Measurements from ENCODE around the gene MAPK8IP1.

MAPK8IP1 gene

DNA sequence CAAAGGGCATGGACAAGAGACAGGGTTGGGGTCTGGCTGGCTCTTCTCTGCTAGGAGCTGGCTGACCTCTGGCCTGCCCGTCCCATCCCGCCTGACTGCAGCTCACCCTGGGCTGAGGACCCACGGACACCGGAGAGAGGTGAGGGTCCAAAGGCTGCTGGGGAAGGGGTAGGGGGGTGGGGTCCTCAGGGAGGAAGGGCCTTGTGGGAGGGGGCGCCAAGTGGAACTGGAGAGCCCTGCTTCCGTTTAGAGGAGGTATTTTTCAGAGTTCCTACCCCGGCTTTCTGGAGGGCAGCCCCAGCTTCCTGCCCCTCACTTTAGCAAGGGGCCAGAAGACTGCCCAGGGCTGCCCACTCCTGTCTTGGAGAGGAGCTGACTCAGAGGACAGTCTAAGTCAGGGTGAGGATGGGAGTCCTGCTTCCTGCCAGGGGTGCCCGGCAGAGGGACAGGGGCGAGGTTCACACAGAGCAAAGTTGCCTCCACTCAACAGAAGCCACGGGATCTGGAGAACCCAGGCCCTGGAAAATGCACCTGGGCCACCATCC, 44.1 kb downstream of the MAPK8IP1 start:
- H3K9me3 ChIP-seq (ENCODE audit: control insufficient read depth, insufficient read depth, low read depth, low read length), result no peaks in the 10 kb centered on the region
- H3K36me3 ChIP-seq (ENCODE audit: control insufficient read depth, insufficient read depth, low read length), result peaks cover 59% of the 10 kb centered on the region
- no peak overlapping the region for H3K9ac ChIP-seq (ENCODE audit: low read length)
- no peaks in the 10 kb centered on the region for H3K4me1 ChIP-seq (ENCODE audit: control insufficient read depth, insufficient read depth, low read length)
- peaks cover 3% of the 10 kb centered on the region; the same call in 1 of the 2 replicates for H3K27me3 ChIP-seq (ENCODE audit: control insufficient read depth, insufficient read depth, low read length)
- H3K4me3 ChIP-seq (ENCODE audit: low read depth, low read length), result no peak overlapping the region
- no peak overlapping the region for H3K27ac ChIP-seq (ENCODE audit: low read depth, low read length)

DNA sequence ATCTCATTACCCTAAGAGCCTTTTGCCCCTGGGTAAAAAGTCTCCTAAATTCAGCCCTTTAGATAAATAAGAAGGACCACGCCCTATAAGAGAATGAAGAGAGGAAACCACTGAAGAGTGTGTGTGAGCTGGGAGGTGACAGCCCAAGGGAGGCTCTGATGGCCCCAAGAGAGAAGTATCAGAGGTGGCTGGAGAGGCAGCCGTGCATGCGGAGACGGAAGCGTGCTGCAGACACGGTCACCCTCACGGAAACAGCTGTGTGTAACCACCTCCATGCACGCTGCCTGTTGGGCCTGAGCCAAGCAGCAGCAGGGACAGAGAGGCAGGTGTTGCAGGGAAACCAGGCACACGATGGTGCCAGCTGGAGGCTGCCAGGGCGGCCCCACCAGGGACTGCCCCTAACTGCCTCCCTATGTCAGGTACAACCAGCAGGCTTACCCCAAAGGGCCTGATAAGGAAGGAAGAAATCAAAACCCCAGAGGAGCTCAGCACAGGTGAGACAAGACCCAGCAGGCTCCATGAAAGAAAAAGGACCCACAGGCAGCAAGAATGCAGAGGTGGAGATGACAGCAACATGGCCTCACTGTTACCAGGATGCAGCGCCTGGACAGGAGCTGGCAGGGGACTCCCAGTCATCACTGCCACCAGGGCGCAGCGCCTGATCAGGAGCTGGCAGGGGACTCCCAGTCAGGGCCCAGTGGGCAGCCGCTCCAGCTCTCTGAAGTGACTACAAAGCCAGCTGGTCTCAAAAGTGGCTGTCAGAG, 44.8 kb downstream of the MAPK8IP1 start:
- no peak overlapping the region for H3K4me3 ChIP-seq (ENCODE audit: low read depth, low read length)
- H3K27me3 ChIP-seq (ENCODE audit: control insufficient read depth, insufficient read depth, low read length), result no peaks in the 10 kb centered on the region
- H3K27ac ChIP-seq (ENCODE audit: low read depth, low read length), result no peak overlapping the region
- H3K4me1 ChIP-seq (ENCODE audit: control insufficient read depth, insufficient read depth, low read length), result no peaks in the 10 kb centered on the region
- peaks cover 66% of the 10 kb centered on the region for H3K36me3 ChIP-seq (ENCODE audit: control insufficient read depth, insufficient read depth, low read length)
- no peaks in the 10 kb centered on the region for H3K9me3 ChIP-seq (ENCODE audit: control insufficient read depth, insufficient read depth, low read depth, low read length)
- H3K9ac ChIP-seq (ENCODE audit: low read length), result no peak overlapping the region

DNA sequence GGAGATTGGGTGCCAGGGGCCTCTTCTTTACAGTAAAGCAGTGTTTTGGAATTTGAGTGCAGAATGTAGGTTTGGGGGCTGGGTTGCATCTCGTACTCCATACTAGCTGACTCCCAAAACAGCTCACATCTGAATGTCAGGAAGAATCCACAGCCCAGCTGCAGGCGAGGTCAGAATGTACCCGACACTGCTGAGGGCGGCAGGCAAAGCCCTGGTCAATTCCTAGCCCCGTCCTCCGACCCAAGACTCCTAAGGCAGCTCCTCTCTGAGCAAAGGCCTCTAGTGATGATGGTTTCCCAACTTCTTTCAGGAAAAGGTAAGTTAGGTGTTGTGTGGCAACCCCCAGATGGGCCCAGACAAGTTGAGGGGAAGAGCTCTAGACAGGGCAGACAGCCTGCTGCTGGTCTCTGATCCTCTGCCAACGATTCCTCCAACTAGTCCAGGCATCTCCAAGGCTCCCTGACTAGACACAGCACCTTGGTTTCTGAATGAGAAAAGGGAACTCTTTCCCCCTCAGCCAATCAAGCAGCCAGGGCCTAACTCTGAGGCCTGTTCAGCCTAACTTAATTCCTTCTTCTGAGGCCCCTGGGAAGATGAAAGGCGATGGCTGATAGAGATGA, 45.6 kb downstream of the MAPK8IP1 start:
- Histone ChIP-seq H3K9ac (ENCODE audit: low read length) (no peak overlapping the region), H3K4me1 (ENCODE audit: control insufficient read depth, insufficient read depth, low read length) (no peaks in the 10 kb centered on the region), H3K4me3 (ENCODE audit: low read depth, low read length) (no peak overlapping the region), H3K27ac (ENCODE audit: low read depth, low read length) (no peak overlapping the region), H3K9me3 (ENCODE audit: control insufficient read depth, insufficient read depth, low read depth, low read length) (no peaks in the 10 kb centered on the region), H3K36me3 (ENCODE audit: control insufficient read depth, insufficient read depth, low read length) (peaks cover 69% of the 10 kb centered on the region), H3K27me3 (ENCODE audit: control insufficient read depth, insufficient read depth, low read length) (no peaks in the 10 kb centered on the region)

DNA sequence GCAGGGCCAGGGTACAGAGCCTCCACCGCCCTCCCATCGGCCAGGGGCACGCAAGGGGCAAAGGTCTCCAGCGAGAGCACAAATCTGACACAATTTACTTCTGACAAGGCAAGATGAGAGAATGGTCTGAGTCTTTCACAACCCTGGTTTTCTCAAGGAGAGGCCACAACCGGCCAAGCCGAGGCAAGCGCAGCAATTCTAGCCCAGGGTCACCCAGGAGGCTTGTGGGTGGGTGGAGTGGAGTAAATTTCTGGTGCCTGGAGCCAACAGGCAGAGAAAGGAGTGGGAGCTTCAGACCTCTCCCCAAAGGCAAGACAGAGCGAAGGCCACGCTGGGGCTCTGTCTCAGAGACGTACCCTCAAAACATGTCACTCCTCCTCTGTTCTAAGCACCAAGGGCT, 46.3 kb downstream of the MAPK8IP1 start:
- Histone ChIP-seq H3K36me3 (ENCODE audit: control insufficient read depth, insufficient read depth, low read length) (peaks cover 68% of the 10 kb centered on the region), H3K9me3 (ENCODE audit: control insufficient read depth, insufficient read depth, low read depth, low read length) (no peaks in the 10 kb centered on the region), H3K27ac (ENCODE audit: low read depth, low read length) (no peak overlapping the region), H3K27me3 (ENCODE audit: control insufficient read depth, insufficient read depth, low read length) (no peaks in the 10 kb centered on the region), H3K4me3 (ENCODE audit: low read depth, low read length) (no peak overlapping the region), H3K4me1 (ENCODE audit: control insufficient read depth, insufficient read depth, low read length) (no peaks in the 10 kb centered on the region), H3K9ac (ENCODE audit: low read length) (no peak overlapping the region)

DNA sequence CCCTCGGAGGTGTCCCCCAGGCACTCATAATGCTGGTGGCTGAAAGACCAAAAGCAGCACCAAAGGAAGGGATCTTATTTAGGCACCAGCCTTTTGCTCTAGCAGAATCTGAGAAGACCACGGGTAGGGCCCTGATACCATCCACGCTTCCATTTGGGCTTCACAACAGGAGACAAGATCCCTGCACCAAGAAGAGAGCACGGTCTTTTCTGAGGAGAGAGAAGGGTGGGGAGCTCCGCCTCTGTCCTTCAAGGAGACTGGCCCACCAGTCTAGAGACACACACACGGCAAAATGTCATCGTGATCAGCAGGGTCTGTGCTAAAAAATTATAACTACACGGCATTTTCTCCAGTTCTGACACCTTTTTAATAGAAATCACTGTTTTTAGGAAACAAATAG, 46.8 kb downstream of the MAPK8IP1 start:
- no peaks in the 10 kb centered on the region for H3K9me3 ChIP-seq (ENCODE audit: control insufficient read depth, insufficient read depth, low read depth, low read length)
- no peak overlapping the region for H3K9ac ChIP-seq (ENCODE audit: low read length)
- H3K27ac ChIP-seq (ENCODE audit: low read depth, low read length), result no peak overlapping the region
- H3K4me1 ChIP-seq (ENCODE audit: control insufficient read depth, insufficient read depth, low read length), result no peaks in the 10 kb centered on the region
- peaks cover 66% of the 10 kb centered on the region for H3K36me3 ChIP-seq (ENCODE audit: control insufficient read depth, insufficient read depth, low read length)
- no peaks in the 10 kb centered on the region for H3K27me3 ChIP-seq (ENCODE audit: control insufficient read depth, insufficient read depth, low read length)
- no peak overlapping the region for H3K4me3 ChIP-seq (ENCODE audit: low read depth, low read length)

DNA sequence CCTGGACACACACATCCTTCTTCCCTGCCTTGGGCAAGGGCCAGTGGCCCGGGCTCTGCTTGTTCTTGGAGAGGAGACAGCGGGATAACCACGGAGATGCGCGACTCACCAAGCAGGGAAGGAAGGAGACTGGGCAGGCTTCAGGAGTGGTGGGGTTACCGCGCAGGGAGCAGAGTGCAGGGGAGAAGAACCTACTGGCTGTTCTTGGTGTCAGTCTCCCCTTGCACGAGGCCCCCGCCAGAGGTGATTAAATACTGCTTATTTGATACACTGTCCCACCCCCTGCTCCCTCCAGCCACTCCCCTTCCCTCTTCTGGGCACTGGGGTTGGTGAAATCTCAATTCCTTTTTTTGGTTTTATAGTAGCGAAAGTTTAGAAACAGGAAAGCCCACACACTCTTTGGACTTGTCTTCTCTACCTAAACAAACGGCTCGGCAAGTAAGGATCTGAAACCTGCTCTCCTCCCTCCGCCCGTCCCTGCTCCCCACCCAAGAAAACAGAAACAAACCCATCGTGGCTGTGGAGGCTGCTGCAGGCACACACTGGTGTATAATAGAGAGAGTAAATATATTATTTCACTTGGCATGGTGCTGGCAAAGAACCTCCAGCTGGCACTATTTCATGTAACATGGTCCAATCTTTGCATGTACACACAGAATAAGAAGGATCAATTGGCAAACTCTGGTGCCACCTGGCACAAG, 47.8 kb downstream of the MAPK8IP1 start:
- H3K36me3 ChIP-seq (ENCODE audit: control insufficient read depth, insufficient read depth, low read length), result peaks cover 56% of the 10 kb centered on the region
- H3K9ac ChIP-seq (ENCODE audit: low read length), result no peak overlapping the region
- no peak overlapping the region for H3K4me3 ChIP-seq (ENCODE audit: low read depth, low read length)
- H3K27ac ChIP-seq (ENCODE audit: low read depth, low read length), result no peak overlapping the region
- H3K27me3 ChIP-seq (ENCODE audit: control insufficient read depth, insufficient read depth, low read length), result no peaks in the 10 kb centered on the region
- H3K4me1 ChIP-seq (ENCODE audit: control insufficient read depth, insufficient read depth, low read length), result peaks cover 6% of the 10 kb centered on the region; the same call in 1 of the 2 replicates
- H3K9me3 ChIP-seq (ENCODE audit: control insufficient read depth, insufficient read depth, low read depth, low read length), result no peaks in the 10 kb centered on the region

DNA sequence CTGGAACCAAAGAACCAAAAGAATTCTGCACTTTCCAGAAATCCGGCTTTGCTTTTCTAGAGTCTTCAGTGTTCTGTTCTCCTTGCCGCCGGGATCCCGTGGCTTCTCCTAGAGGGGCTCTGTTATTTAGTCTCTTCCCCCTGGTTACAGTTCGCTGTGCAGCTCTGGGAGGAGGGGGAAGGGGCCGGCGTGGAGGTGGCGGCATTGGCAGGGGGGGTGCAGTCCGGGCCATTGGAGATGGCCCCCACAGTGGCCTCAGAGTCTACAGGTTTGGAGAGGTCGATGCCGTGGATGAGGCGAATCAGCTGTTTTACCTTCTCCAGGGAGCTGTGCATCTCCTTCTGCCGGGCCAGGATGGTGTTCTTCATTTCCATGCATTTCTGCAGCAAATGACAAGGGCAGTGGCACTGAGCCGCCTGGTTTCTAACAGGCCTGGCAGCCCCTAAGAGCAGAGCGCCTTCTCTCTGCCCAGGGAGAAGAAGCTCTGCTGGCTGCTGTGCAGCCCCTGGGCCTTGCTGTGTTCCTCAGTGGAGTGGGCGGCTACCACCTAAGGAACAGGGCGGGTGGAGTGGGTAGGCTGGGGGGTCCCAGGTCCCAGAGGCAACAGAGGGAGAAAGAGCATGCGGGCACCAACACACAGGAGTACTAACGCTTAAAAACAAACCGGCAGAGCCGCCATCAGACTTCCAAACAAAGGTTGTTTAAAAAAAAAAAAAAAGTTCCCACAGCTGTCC, 48.6 kb downstream of the MAPK8IP1 start:
- H3K9me3 ChIP-seq (ENCODE audit: control insufficient read depth, insufficient read depth, low read depth, low read length), result no peaks in the 10 kb centered on the region
- no peak overlapping the region for H3K27ac ChIP-seq (ENCODE audit: low read depth, low read length)
- peaks cover 52% of the 10 kb centered on the region for H3K36me3 ChIP-seq (ENCODE audit: control insufficient read depth, insufficient read depth, low read length)
- no peak overlapping the region for H3K4me3 ChIP-seq (ENCODE audit: low read depth, low read length)
- H3K4me1 ChIP-seq (ENCODE audit: control insufficient read depth, insufficient read depth, low read length), result peaks cover 9% of the 10 kb centered on the region; the same call in 1 of the 2 replicates
- no peak overlapping the region for H3K9ac ChIP-seq (ENCODE audit: low read length)
- H3K27me3 ChIP-seq (ENCODE audit: control insufficient read depth, insufficient read depth, low read length), result no peaks in the 10 kb centered on the region

DNA sequence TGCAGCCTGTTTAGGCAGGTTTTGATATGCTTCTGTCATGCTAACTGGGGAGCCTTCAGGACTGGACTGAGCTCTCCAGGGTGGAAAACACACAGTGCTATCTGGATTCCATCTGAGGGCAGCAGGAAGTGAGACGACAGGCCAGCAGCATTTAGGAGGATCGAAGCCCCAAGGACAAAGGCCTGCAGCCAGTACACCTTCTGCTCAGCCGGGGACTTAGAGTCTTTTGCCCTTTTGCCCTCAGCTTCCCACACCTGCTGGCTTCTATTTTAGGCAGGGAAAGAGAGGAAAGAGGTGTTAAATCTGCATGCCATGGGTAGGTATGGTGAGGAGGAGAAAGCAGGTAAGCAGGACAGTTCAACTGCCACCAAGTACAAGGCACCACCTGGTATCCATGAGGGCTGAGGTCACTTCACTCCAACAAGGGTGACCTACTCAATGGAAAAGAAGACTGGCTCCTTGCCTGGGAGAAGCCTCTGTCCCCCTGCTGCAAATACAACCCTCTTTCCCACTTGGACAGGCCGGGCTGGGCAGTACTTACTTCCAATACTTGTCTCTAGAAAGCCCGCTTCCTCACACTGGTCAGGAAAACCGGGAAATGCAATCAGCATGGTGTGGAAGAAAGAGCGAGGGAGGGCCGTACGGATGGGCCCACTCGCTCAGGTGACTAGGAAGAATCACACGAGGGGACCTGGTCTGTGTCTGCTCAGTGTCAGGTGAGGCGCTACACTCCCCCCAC, 49.3 kb downstream of the MAPK8IP1 start:
- no peak overlapping the region for H3K27ac ChIP-seq (ENCODE audit: low read depth, low read length)
- H3K9ac ChIP-seq (ENCODE audit: low read length), result no peak overlapping the region
- H3K36me3 ChIP-seq (ENCODE audit: control insufficient read depth, insufficient read depth, low read length), result peaks cover 52% of the 10 kb centered on the region
- H3K4me1 ChIP-seq (ENCODE audit: control insufficient read depth, insufficient read depth, low read length), result peaks cover 9% of the 10 kb centered on the region; the same call in 1 of the 2 replicates
- H3K27me3 ChIP-seq (ENCODE audit: control insufficient read depth, insufficient read depth, low read length), result no peaks in the 10 kb centered on the region
- no peak overlapping the region for H3K4me3 ChIP-seq (ENCODE audit: low read depth, low read length)
- no peaks in the 10 kb centered on the region for H3K9me3 ChIP-seq (ENCODE audit: control insufficient read depth, insufficient read depth, low read depth, low read length)

DNA sequence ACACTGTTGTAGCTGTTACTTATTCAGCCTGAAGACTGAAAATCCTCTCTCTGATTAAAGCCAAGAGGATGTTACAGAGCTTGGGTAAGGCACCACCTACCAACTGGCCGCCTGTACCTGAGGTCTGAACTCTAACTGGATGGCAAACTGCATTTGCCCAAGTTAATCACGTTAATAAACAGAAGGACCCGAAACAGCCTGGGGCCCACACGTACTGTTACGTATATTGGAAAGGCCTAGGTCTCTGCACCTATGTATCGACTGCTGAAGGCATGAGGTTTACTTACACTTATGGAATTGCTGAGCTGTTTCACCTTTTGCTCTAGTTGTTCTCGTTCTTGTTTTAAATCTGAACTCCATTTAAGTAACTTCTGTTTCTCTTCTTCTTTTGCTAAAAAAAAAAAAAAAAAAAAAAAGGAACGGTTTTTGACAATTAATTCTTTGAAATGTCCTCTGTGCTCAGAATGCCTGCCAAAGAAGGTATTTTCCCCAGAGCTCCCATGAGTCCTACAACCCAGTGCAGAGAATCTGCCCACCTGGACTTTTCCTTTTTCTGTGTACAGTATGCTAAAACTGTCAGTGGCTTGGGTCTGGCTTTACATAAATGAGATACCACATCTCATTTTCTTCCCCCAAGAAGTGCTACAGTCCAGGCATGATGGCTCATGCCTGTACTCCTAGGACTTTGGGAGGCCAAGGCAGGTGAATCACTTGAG, 50.1 kb downstream of the MAPK8IP1 start:
- no peak overlapping the region for H3K4me3 ChIP-seq (ENCODE audit: low read depth, low read length)
- H3K4me1 ChIP-seq (ENCODE audit: control insufficient read depth, insufficient read depth, low read length), result peaks cover 9% of the 10 kb centered on the region; the same call in 1 of the 2 replicates
- no peaks in the 10 kb centered on the region for H3K9me3 ChIP-seq (ENCODE audit: control insufficient read depth, insufficient read depth, low read depth, low read length)
- no peak overlapping the region for H3K9ac ChIP-seq (ENCODE audit: low read length)
- peaks cover 49% of the 10 kb centered on the region for H3K36me3 ChIP-seq (ENCODE audit: control insufficient read depth, insufficient read depth, low read length)
- H3K27ac ChIP-seq (ENCODE audit: low read depth, low read length), result no peak overlapping the region
- no peaks in the 10 kb centered on the region for H3K27me3 ChIP-seq (ENCODE audit: control insufficient read depth, insufficient read depth, low read length)
